PC-9 (cell line): ENCODE measurements around the gene TMEM132C.

Source experiments
- EZH2 ChIP-seq: fragments of 200-600 bp; sonication (generic); IDR thresholded peaks from 2 replicates; pipeline ENCODE4 v1.8.0; 2017; ENCODE audit warnings: antibody characterized with exemption, low read depth
- TF ChIP-seq, protein P1 (sequence below): fragments of 200-600 bp; sonication (generic); conservative IDR thresholded peaks from 2 replicates; pipeline ENCODE4 v1.6.1; 2017; ENCODE audit warnings: mixed run types, antibody characterized with exemption, mild to moderate bottlenecking, moderate library complexity

GRCh38 chr12:128313931-128314330 is 47.0 kb downstream of the TMEM132C start:
- TF ChIP-seq, protein P1, sequence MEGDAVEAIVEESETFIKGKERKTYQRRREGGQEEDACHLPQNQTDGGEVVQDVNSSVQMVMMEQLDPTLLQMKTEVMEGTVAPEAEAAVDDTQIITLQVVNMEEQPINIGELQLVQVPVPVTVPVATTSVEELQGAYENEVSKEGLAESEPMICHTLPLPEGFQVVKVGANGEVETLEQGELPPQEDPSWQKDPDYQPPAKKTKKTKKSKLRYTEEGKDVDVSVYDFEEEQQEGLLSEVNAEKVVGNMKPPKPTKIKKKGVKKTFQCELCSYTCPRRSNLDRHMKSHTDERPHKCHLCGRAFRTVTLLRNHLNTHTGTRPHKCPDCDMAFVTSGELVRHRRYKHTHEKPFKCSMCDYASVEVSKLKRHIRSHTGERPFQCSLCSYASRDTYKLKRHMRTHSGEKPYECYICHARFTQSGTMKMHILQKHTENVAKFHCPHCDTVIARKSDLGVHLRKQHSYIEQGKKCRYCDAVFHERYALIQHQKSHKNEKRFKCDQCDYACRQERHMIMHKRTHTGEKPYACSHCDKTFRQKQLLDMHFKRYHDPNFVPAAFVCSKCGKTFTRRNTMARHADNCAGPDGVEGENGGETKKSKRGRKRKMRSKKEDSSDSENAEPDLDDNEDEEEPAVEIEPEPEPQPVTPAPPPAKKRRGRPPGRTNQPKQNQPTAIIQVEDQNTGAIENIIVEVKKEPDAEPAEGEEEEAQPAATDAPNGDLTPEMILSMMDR: no peak
- TF ChIP-seq EZH2: no peak
